CD14-positive monocyte (primary cell): Measurements from ENCODE around the gene EGFL6. TPM values are rescaled to one million over a fixed set of nuclear protein-coding genes. Genes with fewer than 3 reads are reported as not detected.
"Not testable (repeated sequence)": the region's sequence is repeated elsewhere in the genome, so short reads cannot be mapped to it uniquely, and the experiment has no call there.

Source experiments
- DNase-seq, 3 donors: peaks; one replicate each; pipeline ENCODE4 v3.0.0-alpha.2; 2011 to 2022
- H2AFZ ChIP-seq: 2 replicates; pipeline ENCODE4 v1.6.0; 2012; ENCODE audit warnings: mild to moderate bottlenecking, low read depth, low read length, inconsistent platforms; ENCODE audit not compliant: insufficient read depth, poor library complexity, severe bottlenecking
- H3K27ac ChIP-seq, 2 donors: 1 replicate in 1 of 2; 2 replicates in 1 of 2; pipeline ENCODE4 v1.5.1; 2012 to 2013; ENCODE audit warnings: low read length in 2 of 2, control low read depth in 1 of 2, inconsistent platforms in 1 of 2, low read depth in 1 of 2, mild to moderate bottlenecking in 1 of 2
- H3K27me3 ChIP-seq, 2 donors: one replicate each; pipeline versions ENCODE4 v1.6.0 to v1.6.1; 2011 to 2013; ENCODE audit warnings: low read length in 2 of 2; ENCODE audit not compliant: control insufficient read depth in 2 of 2, insufficient read depth in 2 of 2
- H3K36me3 ChIP-seq, 2 donors: replicated peaks in 1 of 2; 1 replicate in 1 of 2; 2 replicates in 1 of 2; pipeline versions ENCODE4 v1.5.1 to v1.6.1; 2012 to 2013; ENCODE audit warnings: low read length in 2 of 2, control low read depth in 1 of 2, inconsistent platforms in 1 of 2, mild to moderate bottlenecking in 1 of 2; ENCODE audit not compliant: insufficient read depth in 2 of 2, control insufficient read depth in 1 of 2
- H3K4me1 ChIP-seq, 2 donors: 1 replicate in 1 of 2; 2 replicates in 1 of 2; pipeline versions ENCODE4 v1.5.1 to v1.6.1; 2012 to 2013; ENCODE audit warnings: low read length in 2 of 2, control low read depth in 1 of 2, inconsistent platforms in 1 of 2, mild to moderate bottlenecking in 1 of 2, moderate library complexity in 1 of 2; ENCODE audit not compliant: insufficient read depth in 2 of 2, control insufficient read depth in 1 of 2
- H3K4me2 ChIP-seq: replicated peaks from 2 replicates; pipeline ENCODE3; 2012; ENCODE audit warnings: low read length, moderate library complexity, mild to moderate bottlenecking; ENCODE audit not compliant: poor library complexity, severe bottlenecking; ENCODE audit errors: extremely low read depth
- H3K4me3 ChIP-seq, 3 experiments: fragments of 200-600 bp in 1 of 3; sonication (generic) in 1 of 3; replicated peaks in 1 of 3; 1 replicate in 2 of 3; 2 replicates in 1 of 3; pipeline ENCODE4 v1.5.1; 2011 to 2013; ENCODE audit warnings: low read length in 3 of 3, mild to moderate bottlenecking in 3 of 3, control low read depth in 2 of 3, low read depth in 2 of 3, inconsistent platforms in 1 of 3, moderate library complexity in 1 of 3
- H3K79me2 ChIP-seq: 2 replicates; pipeline ENCODE4 v1.6.0; 2012; ENCODE audit warnings: mild to moderate bottlenecking, control low read depth, inconsistent platforms, low read length, moderate library complexity; ENCODE audit not compliant: insufficient read depth
- H3K9ac ChIP-seq: 2 replicates; pipeline ENCODE4 v1.6.0; 2017; ENCODE audit warnings: low read length, mild to moderate bottlenecking; ENCODE audit not compliant: insufficient read depth, poor library complexity, severe bottlenecking
- H3K9me3 ChIP-seq, 2 donors: replicated peaks in 1 of 2; 1 replicate in 1 of 2; 2 replicates in 1 of 2; pipeline versions ENCODE4 v1.5.1 to v1.6.1; 2012 to 2013; ENCODE audit warnings: low read length in 2 of 2, control low read depth in 1 of 2; ENCODE audit not compliant: control insufficient read depth in 1 of 2, insufficient read depth in 1 of 2
- H4K20me1 ChIP-seq: 2 replicates; pipeline ENCODE4 v1.6.0; 2012; ENCODE audit warnings: mild to moderate bottlenecking, low read length, control low read depth, moderate library complexity; ENCODE audit not compliant: insufficient read depth
- H3K27ac Mint-ChIP-seq, 7 donors: one replicate each; pipeline ENCODE4 v1.8.0; 2020; ENCODE audit warnings: mild to moderate bottlenecking in 7 of 7, mixed read lengths in 7 of 7, moderate library complexity in 6 of 7, inconsistent platforms in 2 of 7
- H3K27me3 Mint-ChIP-seq, 3 donors: one replicate each; pipeline ENCODE4 v1.8.0; 2021 to 2022; ENCODE audit warnings: low read depth in 3 of 3, mild to moderate bottlenecking in 3 of 3, mixed read lengths in 3 of 3, moderate library complexity in 3 of 3, inconsistent platforms in 1 of 3
- H3K36me3 Mint-ChIP-seq, 2 donors: one replicate each; pipeline ENCODE4 v1.8.0; 2020; ENCODE audit warnings: mixed read lengths in 2 of 2, inconsistent platforms in 1 of 2, mild to moderate bottlenecking in 1 of 2
- H3K4me1 Mint-ChIP-seq: one replicate; pipeline ENCODE4 v1.8.0; 2020; ENCODE audit warnings: mild to moderate bottlenecking, mixed read lengths
- H3K4me3 Mint-ChIP-seq, 2 donors: one replicate each; pipeline ENCODE4 v1.8.0; 2020; ENCODE audit warnings: mild to moderate bottlenecking in 2 of 2, mixed read lengths in 2 of 2, moderate library complexity in 1 of 2
- H3K9me3 Mint-ChIP-seq, 7 donors: one replicate each; pipeline ENCODE4 v1.8.0; 2020 to 2022; ENCODE audit warnings: mixed read lengths in 7 of 7, mild to moderate bottlenecking in 6 of 7, moderate library complexity in 6 of 7, inconsistent platforms in 2 of 7
- WGBS: methylation state at CpG from one replicate; pipeline ENCODE4 v1.1.5; 2013; ENCODE audit warnings: missing lambda C conversion rate; ENCODE audit not compliant: insufficient coverage; 5-methylcytosine and 5-hydroxymethylcytosine counted together
- intact Hi-C, 2 donors: fragments of 100-400 bp; cut with micrococcal nuclease; formaldehyde crosslinking; loops; one replicate each; pipeline versions ENCODE4 v1.15.0 to v1.15.1; 2023
- polyA plus RNA-seq, 3 donors: library from polyadenylated mRNA; depleted of rRNA in 1 of 3; unstranded in 2 of 3; stranded (reverse) in 1 of 3; fragments of 300-500 nt in 2 of 3; fragments of >200 nt in 1 of 3; fragmentation: Illumina TruSeq in 2 of 3; gene quantifications; 1 replicate in 2 of 3; 2 replicates in 1 of 3; pipeline ENCODE4 v1.2.3, GENCODE V29; 2012 to 2021
- TF ChIP-seq, protein P1 (sequence below): fragments of 200-600 bp; IDR thresholded peaks from one replicate; pipeline ENCODE4 v1.8.0; 2022; ENCODE audit warnings: antibody characterized with exemption, mild to moderate bottlenecking

The EGFL6 gene
- polyA plus RNA-seq, 3 donors: not detected

DNA sequence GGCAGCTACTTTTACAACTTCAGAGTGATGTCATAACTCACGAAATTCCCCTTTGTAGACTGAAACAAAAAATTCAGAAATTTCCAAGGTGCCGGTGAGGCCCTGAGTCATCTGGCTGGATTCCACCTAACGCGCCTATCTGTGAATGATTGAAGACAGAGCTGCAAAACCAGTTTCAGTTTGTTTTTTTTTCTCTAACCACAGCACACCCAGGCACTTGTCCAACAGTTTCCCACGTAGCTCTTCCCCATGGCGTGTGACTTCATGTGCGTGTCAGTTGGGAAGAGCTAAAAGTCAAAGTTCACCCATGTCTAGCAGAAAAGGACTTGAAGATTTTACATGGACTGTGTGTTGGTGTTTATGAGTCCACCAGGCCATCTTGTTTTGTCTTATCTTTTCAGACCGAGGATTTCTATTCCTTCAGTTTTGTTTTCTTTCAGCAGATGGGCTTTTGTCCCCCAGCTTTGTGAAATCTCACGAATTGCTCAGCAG, 99.9 kb downstream of the EGFL6 start:
- Histone ChIP-seq H4K20me1 (no peaks in the 10 kb centered on the region), H3K9me3 (no peaks in the 10 kb centered on the region), H3K4me3 (no peak overlapping the region), H3K27ac (peak overlapping the region in 1 of 2 donors; percentile 67), H3K9ac (no peak overlapping the region), H3K79me2 (no peaks in the 10 kb centered on the region), H3K27me3 (no peaks in the 10 kb centered on the region), H3K4me1 (peaks cover 23 to 29% of the 10 kb centered on the region in 2 donors), H2AFZ (no peak overlapping the region), H3K4me2 (peak overlapping the region; percentile 5), H3K36me3 (no peaks in the 10 kb centered on the region)
- H3K4me1 Mint-ChIP-seq: peaks cover 31% of the 10 kb centered on the region
- DNase-seq: peak; percentile 73 to 94 (median 73)
- 0% methylated on average over 1 of the region's 9 CpGs for WGBS
- TF ChIP-seq, protein P1, sequence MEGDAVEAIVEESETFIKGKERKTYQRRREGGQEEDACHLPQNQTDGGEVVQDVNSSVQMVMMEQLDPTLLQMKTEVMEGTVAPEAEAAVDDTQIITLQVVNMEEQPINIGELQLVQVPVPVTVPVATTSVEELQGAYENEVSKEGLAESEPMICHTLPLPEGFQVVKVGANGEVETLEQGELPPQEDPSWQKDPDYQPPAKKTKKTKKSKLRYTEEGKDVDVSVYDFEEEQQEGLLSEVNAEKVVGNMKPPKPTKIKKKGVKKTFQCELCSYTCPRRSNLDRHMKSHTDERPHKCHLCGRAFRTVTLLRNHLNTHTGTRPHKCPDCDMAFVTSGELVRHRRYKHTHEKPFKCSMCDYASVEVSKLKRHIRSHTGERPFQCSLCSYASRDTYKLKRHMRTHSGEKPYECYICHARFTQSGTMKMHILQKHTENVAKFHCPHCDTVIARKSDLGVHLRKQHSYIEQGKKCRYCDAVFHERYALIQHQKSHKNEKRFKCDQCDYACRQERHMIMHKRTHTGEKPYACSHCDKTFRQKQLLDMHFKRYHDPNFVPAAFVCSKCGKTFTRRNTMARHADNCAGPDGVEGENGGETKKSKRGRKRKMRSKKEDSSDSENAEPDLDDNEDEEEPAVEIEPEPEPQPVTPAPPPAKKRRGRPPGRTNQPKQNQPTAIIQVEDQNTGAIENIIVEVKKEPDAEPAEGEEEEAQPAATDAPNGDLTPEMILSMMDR: no peak
- intact Hi-C loops: no loop called here
- H3K4me3 Mint-ChIP-seq: peak overlapping the region; percentile 12 to 60
- H3K9me3 Mint-ChIP-seq: peaks cover 0 to 4% (median 2%) of the 10 kb centered on the region in 7 donors
- peaks cover 4 to 7% of the 10 kb centered on the region in 2 donors for H3K36me3 Mint-ChIP-seq
- H3K27ac Mint-ChIP-seq: peak overlapping the region; percentile 49 to 79 (median 71)
- H3K27me3 Mint-ChIP-seq: peaks cover 0 to 11% (median 3%) of the 10 kb centered on the region in 3 donors

DNA sequence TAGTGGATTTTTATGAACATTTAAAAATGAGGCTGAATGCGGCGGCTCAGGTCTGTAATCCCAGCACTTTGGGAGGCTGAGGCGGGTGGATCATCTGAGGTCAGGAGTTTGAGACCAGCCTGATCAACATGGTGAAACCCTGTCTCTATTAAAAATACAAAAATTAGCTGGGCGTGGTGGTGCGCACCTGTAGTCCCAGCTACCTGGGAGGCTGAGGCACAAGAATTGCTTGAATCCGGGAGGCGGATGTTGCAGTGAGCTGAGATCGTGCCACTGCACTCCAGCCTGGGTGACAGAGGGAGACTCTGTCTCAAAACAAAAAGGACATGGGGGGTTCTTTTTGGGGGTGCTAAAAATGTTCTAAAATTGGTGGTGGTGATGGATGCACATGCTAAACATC, 100.4 kb downstream of the EGFL6 start:
- DNase-seq, H3K4me3 ChIP-seq, H3K9me3 ChIP-seq, H3K36me3 ChIP-seq, H4K20me1 ChIP-seq, H3K36me3 Mint-ChIP-seq, H2AFZ ChIP-seq, intact Hi-C loops, H3K4me2 ChIP-seq, H3K9ac ChIP-seq, H3K79me2 ChIP-seq, H3K9me3 Mint-ChIP-seq, H3K27me3 ChIP-seq: not testable (repeated sequence)
- Mint-ChIP-seq H3K27ac (peak overlapping the region in 6 of 7 donors; percentile 52 to 79 (median 72)), H3K27me3 (peaks cover 0 to 11% (median 3%) of the 10 kb centered on the region in 3 donors), H3K4me1 (peaks cover 28% of the 10 kb centered on the region), H3K4me3 (peak overlapping the region in 1 of 2 donors; percentile 45)
- no CpG with 5 or more reads among the region's 8 CpGs for WGBS
- H3K27ac ChIP-seq: peak overlapping the region in 1 of 2 donors; percentile 67
- H3K4me1 ChIP-seq: peaks cover 18 to 25% of the 10 kb centered on the region in 2 donors
